ENCODE data around the gene CLIC4.

- TF ChIP-seq CTCF (IDR thresholded peaks at IDR 0.05) (no peak), EP300 (IDR thresholded peaks at IDR 0.05) (peak; percentile 71 to 95)
Observed at GRCh38 chr1:24714859-24715520, 30.3 kb upstream of the CLIC4 start.

Measured in tibial nerve (tissue), 4 donors.